GM10266 (cell line): ENCODE measurements around the gene HYAL2.
A peak's percentile ranks its signal among the peaks of the same experiment; 100 is the strongest.

ENCODE experiments used
- DNase-seq: peaks from one replicate; pipeline ENCODE4 v3.0.0; 2012; ENCODE audit errors: extremely low spot score
- TF ChIP-seq, protein P1 (sequence below): IDR thresholded peaks from 2 replicates; pipeline ENCODE4 v1.5.1; 2012; ENCODE audit warnings: mild to moderate bottlenecking, low read depth; ENCODE audit not compliant: control insufficient read depth, insufficient read depth; ENCODE audit errors: missing control alignments

HYAL2 gene, protein sequence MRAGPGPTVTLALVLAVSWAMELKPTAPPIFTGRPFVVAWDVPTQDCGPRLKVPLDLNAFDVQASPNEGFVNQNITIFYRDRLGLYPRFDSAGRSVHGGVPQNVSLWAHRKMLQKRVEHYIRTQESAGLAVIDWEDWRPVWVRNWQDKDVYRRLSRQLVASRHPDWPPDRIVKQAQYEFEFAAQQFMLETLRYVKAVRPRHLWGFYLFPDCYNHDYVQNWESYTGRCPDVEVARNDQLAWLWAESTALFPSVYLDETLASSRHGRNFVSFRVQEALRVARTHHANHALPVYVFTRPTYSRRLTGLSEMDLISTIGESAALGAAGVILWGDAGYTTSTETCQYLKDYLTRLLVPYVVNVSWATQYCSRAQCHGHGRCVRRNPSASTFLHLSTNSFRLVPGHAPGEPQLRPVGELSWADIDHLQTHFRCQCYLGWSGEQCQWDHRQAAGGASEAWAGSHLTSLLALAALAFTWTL

DNA sequence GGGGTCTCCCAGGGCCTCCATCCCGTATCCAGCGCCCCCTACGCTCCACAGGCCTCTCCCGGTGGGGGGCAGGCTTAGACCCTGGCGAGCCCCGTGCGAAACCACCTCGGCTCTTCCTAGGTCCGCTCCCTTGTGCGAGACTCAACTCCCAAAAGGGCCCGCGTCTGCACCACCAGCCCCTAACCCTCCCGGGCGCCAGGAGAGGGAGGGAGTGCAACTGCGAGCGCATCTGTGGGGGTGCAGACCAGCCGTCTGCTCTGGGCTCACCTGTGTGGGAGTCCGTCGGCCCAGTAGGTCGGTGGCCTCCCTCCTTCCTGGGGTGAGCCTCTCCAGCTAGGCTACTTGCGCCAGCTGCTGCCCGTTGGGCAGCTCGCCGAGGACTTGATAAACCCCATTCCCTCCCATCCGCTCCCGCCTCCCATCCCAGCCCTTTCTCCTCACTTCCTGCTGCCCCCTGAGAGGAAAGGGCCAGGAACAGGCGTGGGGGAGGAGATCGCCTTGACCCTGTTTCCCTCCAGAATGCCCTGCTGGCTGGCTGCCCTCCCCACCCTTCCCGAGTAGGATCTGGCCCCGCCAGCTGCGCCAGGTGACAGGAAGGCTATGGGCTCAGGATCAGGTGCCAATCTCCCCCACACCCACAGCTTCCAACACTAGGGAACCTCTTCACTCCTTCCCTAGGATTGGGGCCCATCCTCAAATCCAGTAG, at the start of gene HYAL2:
TSS of gene HYAL2 (minus strand) at position 360 of the 706 bp plus-strand sequence. CDS start 2,256 bp downstream, outside the sequence.
- no peak for DNase-seq
- TF ChIP-seq, protein P1, sequence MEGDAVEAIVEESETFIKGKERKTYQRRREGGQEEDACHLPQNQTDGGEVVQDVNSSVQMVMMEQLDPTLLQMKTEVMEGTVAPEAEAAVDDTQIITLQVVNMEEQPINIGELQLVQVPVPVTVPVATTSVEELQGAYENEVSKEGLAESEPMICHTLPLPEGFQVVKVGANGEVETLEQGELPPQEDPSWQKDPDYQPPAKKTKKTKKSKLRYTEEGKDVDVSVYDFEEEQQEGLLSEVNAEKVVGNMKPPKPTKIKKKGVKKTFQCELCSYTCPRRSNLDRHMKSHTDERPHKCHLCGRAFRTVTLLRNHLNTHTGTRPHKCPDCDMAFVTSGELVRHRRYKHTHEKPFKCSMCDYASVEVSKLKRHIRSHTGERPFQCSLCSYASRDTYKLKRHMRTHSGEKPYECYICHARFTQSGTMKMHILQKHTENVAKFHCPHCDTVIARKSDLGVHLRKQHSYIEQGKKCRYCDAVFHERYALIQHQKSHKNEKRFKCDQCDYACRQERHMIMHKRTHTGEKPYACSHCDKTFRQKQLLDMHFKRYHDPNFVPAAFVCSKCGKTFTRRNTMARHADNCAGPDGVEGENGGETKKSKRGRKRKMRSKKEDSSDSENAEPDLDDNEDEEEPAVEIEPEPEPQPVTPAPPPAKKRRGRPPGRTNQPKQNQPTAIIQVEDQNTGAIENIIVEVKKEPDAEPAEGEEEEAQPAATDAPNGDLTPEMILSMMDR = no peak

DNA sequence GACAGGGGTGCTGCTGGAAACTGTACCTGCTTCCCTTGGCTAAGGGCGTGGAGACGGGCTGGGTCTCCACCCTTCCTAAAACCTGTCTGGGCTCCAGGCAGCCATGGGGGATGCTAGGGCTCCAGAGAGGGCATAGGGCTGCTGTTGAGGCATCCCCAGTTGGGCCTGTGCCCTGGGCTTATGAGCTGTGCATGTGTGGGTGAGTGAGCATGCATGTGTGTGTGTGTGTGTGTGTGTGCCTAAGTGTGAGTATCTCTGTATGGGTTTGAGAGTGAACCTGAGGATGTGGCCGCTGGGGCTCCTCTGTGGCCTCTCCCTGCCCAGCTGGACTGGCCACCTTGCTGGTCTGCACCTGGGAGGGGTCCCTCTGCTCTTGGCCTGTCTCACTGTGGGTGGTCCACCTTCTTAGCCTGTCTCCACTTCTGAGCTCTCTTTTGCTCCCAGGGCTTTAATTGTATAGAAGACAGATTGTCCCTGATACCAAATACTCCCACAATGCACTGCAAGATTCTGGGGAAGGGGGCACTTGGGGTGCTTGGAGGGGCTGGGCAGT, 48.7 kb upstream of the HYAL2 start:
- no peak for DNase-seq
- TF ChIP-seq, protein P1 = no peak

DNA sequence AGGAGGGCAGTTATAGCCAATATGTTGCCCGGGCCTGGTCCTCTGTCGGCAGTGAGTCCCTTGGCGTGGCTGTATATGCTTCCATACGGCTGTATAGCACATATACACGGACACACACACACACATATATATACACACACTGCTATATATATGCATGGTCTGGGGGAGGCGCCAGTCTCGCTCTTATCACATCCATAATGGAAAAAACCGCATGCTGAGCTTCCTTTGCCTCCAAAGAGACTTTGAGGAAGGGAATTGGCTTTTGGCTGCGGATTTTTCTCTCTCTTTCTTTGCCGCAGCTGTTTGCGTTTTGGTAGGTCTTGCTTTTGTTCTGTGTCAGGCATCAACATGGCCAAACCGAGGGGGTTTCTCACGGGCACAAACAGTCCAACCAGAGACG, 48.0 kb upstream of the HYAL2 start:
- TF ChIP-seq, protein P1 = no peak

DNA sequence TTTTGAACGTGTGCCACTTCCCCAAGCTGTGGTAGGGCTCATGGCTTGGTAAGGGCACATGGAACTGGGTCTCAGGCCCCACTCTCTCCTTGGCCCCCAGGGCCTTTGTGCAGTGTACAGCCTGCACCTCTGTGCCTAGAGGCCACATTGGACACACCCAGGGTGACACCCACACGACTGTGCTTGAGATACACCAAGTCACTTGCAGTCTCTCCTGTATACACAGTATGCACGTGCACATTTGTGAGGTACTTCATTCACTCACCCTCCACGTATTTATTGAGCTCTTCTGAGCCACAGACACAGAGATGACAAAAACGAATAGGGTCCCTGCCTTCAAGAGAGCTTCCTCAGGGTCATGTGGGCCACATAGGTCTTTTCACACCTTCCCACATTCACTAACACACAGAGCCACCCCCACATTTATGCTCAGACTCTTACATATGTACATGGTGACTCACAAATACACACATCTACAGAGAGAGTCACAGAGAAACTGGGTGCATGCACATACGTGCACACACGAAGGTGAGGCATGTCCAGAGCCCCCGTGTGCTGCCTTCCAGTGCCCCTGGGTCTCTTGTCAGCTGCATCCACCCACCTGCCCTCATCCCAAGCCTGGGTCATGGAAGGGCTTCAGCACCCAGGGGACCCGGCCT, 46.6 kb upstream of the HYAL2 start:
- DNase-seq = no peak
- TF ChIP-seq, protein P1 = no peak

More for the DNA sequence above, 48.0 kb upstream of the HYAL2 start:
- DNase-seq = no peak

DNA sequence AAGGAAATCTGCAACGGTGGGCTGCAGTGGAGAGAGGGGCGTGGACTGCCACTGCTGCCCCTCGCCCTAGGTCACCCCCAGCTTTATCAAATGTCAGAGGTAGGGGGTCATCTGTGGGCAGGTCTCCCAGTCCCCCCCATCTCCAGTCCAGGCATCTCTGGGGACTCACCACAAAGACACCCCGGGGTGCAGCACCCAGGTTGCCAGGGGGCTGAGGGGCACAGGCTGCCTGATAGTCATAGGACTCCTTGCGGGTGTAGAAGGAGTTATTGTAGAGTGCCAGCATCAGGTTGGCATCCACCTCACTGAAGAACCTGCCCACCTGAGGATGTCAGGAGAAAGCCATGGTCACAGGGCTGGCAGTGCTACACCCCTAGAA, 43.3 kb upstream of the HYAL2 start:
- TF ChIP-seq, protein P1 = no peak
- DNase-seq = no peak

DNA sequence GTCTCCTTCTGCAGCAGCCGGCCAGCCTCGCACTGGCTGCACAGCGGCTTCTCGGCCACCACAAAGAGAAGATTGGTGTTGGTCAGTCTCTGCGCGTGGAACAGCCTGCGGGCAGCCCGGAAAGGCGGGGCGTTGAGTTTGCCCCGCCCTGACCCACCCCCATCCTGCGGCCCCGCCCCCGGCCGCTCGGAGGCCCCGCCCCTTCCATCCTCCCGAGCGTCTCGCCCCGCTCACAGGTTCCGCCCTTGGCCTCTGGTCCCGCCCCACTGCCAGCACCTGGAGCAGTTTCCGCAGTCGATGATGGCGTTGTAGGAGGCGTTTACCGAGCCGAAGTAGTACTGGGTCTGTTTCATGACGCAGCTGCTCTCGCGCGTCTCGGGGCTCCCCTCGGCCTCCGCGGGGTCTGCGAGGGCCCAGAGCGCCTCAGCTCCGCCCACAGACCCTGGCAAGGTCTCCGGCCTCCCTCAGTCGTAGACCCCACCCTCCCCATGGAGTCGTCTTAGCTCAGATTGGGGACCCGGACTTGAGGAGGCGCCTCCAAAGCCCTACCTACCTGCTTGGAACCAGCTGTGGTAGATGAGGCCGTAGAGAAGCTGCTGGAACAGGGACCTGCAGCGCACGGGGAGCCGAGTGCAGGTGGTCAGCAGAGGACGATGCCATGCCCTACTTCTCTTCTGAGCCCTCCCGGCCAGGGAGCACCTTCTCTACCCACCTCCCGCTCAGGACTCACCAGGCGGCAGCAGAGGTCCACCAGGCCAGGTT, 42.7 kb upstream of the HYAL2 start:
- TF ChIP-seq, protein P1 = peak; percentile 2
- peak; percentile 96 for DNase-seq
